H9 (cell line): ENCODE measurements around the gene CTNNA3. TPM values are rescaled to one million over a fixed set of nuclear protein-coding genes. Genes with fewer than 3 reads are reported as not detected.

Experiments
- DNase-seq: peaks from one replicate; pipeline ENCODE4 v3.0.0-alpha.2; 2017
- H2AFZ ChIP-seq: one replicate; pipeline ENCODE4 v1.6.1; 2013; ENCODE audit warnings: mild to moderate bottlenecking, low read length, control low read depth, moderate library complexity
- H2AK5ac ChIP-seq: 2 replicates; pipeline ENCODE4 v1.6.1; 2013; ENCODE audit warnings: low read length, control low read depth, mixed read lengths; ENCODE audit not compliant: insufficient read length
- H2BK120ac ChIP-seq: one replicate; pipeline ENCODE4 v1.6.1; 2013; ENCODE audit warnings: low read depth, mild to moderate bottlenecking, low read length, control low read depth, inconsistent platforms; ENCODE audit not compliant: poor library complexity, severe bottlenecking
- H2BK12ac ChIP-seq: 2 replicates; pipeline ENCODE4 v1.6.1; 2013; ENCODE audit warnings: low read length, control low read depth, mixed read lengths, low read depth; ENCODE audit not compliant: insufficient read length
- H2BK15ac ChIP-seq: 2 replicates; pipeline ENCODE4 v1.6.1; 2013; ENCODE audit warnings: low read depth, low read length, control low read depth
- H2BK20ac ChIP-seq: one replicate; pipeline ENCODE4 v1.6.1; 2013; ENCODE audit warnings: low read depth, mild to moderate bottlenecking, low read length, control low read depth, inconsistent platforms; ENCODE audit not compliant: poor library complexity, severe bottlenecking
- H2BK5ac ChIP-seq: 2 replicates; pipeline ENCODE4 v1.6.1; 2013; ENCODE audit warnings: low read length, control low read depth, mixed read lengths; ENCODE audit not compliant: insufficient read length
- H3K14ac ChIP-seq: 2 replicates; pipeline ENCODE4 v1.6.1; 2013; ENCODE audit warnings: low read length, control low read depth; ENCODE audit not compliant: insufficient read depth
- H3K18ac ChIP-seq: 2 replicates; pipeline ENCODE4 v1.6.1; 2013; ENCODE audit warnings: low read depth, mild to moderate bottlenecking, mixed read lengths, low read length, control low read depth; ENCODE audit not compliant: insufficient read length
- H3K23ac ChIP-seq: 2 replicates; pipeline ENCODE4 v1.6.1; 2013; ENCODE audit warnings: low read length, control low read depth, mixed read lengths, low read depth; ENCODE audit not compliant: insufficient read length
- H3K23me2 ChIP-seq: 2 replicates; pipeline ENCODE4 v1.6.1; 2013; ENCODE audit warnings: low read depth, mild to moderate bottlenecking, mixed read lengths, low read length, control low read depth; ENCODE audit not compliant: insufficient read length, poor library complexity, severe bottlenecking
- H3K27ac ChIP-seq: 2 replicates; pipeline ENCODE4 v1.5.1; 2013; ENCODE audit warnings: low read length, control low read depth, mixed read lengths, low read depth; ENCODE audit not compliant: insufficient read length
- H3K27me3 ChIP-seq: 2 replicates; pipeline ENCODE4 v1.6.1; 2013; ENCODE audit warnings: low read length, control low read depth, inconsistent platforms; ENCODE audit not compliant: insufficient read depth
- H3K4ac ChIP-seq: 2 replicates; pipeline ENCODE4 v1.6.1; 2013; ENCODE audit warnings: low read depth, mild to moderate bottlenecking, control low read depth, inconsistent platforms, low read length, moderate library complexity
- H3K4me1 ChIP-seq: 2 replicates; pipeline ENCODE4 v1.6.1; 2013; ENCODE audit warnings: low read length, control low read depth, inconsistent platforms; ENCODE audit not compliant: insufficient read depth
- H3K4me2 ChIP-seq: 2 replicates; pipeline ENCODE4 v1.6.1; 2013; ENCODE audit warnings: low read length, control low read depth, mixed read lengths; ENCODE audit not compliant: insufficient read length, insufficient read depth
- H3K56ac ChIP-seq: 2 replicates; pipeline ENCODE4 v1.6.1; 2013; ENCODE audit warnings: low read depth, mild to moderate bottlenecking, mixed read lengths, low read length, control low read depth; ENCODE audit not compliant: insufficient read length
- H3K79me1 ChIP-seq: 2 replicates; pipeline ENCODE4 v1.6.1; 2013; ENCODE audit warnings: low read depth, mild to moderate bottlenecking, moderate library complexity, low read length, control low read depth, inconsistent platforms; ENCODE audit not compliant: insufficient read depth, poor library complexity, severe bottlenecking
- H3K79me2 ChIP-seq: 2 replicates; pipeline ENCODE4 v1.6.1; 2013; ENCODE audit warnings: low read length, control low read depth, inconsistent platforms; ENCODE audit not compliant: insufficient read depth
- H3K9ac ChIP-seq: 2 replicates; pipeline ENCODE4 v1.6.1; 2013; ENCODE audit warnings: low read length, control low read depth, mixed read lengths; ENCODE audit not compliant: insufficient read length; ENCODE audit errors: extremely low read depth
- H3K9me3 ChIP-seq: one replicate; pipeline ENCODE4 v1.6.1; 2013; ENCODE audit warnings: low read depth, low read length, inconsistent platforms; ENCODE audit not compliant: control insufficient read depth
- H3T11ph ChIP-seq: one replicate; pipeline ENCODE4 v1.6.1; 2013; ENCODE audit warnings: mild to moderate bottlenecking, low read length, control low read depth, inconsistent platforms
- H4K20me1 ChIP-seq: one replicate; pipeline ENCODE4 v1.6.1; 2013; ENCODE audit not compliant: control insufficient read depth, insufficient read length, insufficient read depth
- H4K5ac ChIP-seq: 2 replicates; pipeline ENCODE4 v1.6.1; 2013; ENCODE audit warnings: low read depth, mild to moderate bottlenecking, mixed read lengths, low read length, control low read depth; ENCODE audit not compliant: insufficient read length
- H4K8ac ChIP-seq: replicated peaks from 2 replicates; pipeline ENCODE4 v1.6.1; 2013; ENCODE audit warnings: low read length, control low read depth, mixed read lengths, low read depth; ENCODE audit not compliant: insufficient read length
- H4K91ac ChIP-seq: 2 replicates; pipeline ENCODE4 v1.6.1; 2013; ENCODE audit warnings: low read depth, mild to moderate bottlenecking, moderate library complexity, mixed read lengths, low read length, control low read depth; ENCODE audit not compliant: insufficient read length
- H3K27ac Mint-ChIP-seq, 3 experiments: 2 replicates in 2 of 3; 3 replicates in 1 of 3; pipeline ENCODE4 v1.8.0; 2020 to 2021; ENCODE audit warnings: mixed read lengths in 3 of 3, mild to moderate bottlenecking in 1 of 3, moderate library complexity in 1 of 3
- H3K27me3 Mint-ChIP-seq: 2 replicates; pipeline ENCODE4 v1.8.0; 2021; ENCODE audit warnings: low read depth, mild to moderate bottlenecking, moderate library complexity, mixed read lengths
- H3K36me3 Mint-ChIP-seq, 3 experiments: 2 replicates in 2 of 3; 3 replicates in 1 of 3; pipeline ENCODE4 v1.8.0; 2020 to 2021; ENCODE audit warnings: low read depth in 3 of 3, mixed read lengths in 3 of 3; ENCODE audit not compliant: insufficient read depth in 1 of 3
- H3K4me1 Mint-ChIP-seq, 2 experiments: 2 replicates each; pipeline ENCODE4 v1.8.0; 2020; ENCODE audit warnings: mixed read lengths in 2 of 2
- H3K4me3 Mint-ChIP-seq, 2 experiments: 2 replicates in 1 of 2; 3 replicates in 1 of 2; pipeline ENCODE4 v1.8.0; 2020 to 2021; ENCODE audit warnings: mild to moderate bottlenecking in 2 of 2, mixed read lengths in 2 of 2, moderate library complexity in 1 of 2
- H3K9me3 Mint-ChIP-seq, 2 experiments: 2 replicates in 1 of 2; 3 replicates in 1 of 2; pipeline ENCODE4 v1.8.0; 2020; ENCODE audit warnings: mild to moderate bottlenecking in 2 of 2, mixed read lengths in 2 of 2, moderate library complexity in 1 of 2
- WGBS: extraction: QIAGEN DNeasy Blood & Tissue Kit; methylation state at CpG from one replicate; pipeline ENCODE4 v1.1.7; 2013; ENCODE audit warnings: missing lambda C conversion rate, low lambda C conversion rate, mixed read lengths; ENCODE audit not compliant: insufficient read length; ENCODE audit errors: extremely low coverage; 5-methylcytosine and 5-hydroxymethylcytosine counted together
- total RNA-seq: library from RNA; stranded (reverse); gene quantifications from 2 replicates; pipeline ENCODE4 v1.2.1, GENCODE V29; 2021
- TF ChIP-seq, protein P1 (sequence below): fragments of 200-600 bp; sonication (generic); conservative IDR thresholded peaks from 3 replicates; pipeline ENCODE4 v1.8.0; 2021; ENCODE audit warnings: antibody characterized with exemption, mild to moderate bottlenecking

Gene CTNNA3
- total RNA-seq, 1 experiment from 2014 or later: 3.3 TPM

DNA sequence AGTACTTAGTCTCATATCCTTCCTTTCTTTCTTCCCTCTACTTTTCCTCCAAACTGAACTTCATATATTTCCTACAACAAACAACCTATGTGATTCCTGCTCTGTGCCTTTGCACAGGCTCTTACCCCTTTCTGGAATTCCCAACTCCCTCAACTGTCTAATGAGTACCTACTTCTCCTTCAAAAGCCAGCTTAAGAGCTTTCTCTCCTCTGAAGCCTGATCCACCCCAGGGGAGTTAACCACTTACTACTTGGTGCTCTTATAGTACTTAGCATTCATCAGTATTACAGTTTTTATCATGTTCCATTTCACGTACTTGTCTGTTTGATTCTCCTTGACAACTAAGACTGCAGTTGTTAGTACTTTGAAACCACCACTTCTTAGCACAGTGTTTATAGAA lies 524.0 kb downstream of the CTNNA3 start:
- TF ChIP-seq, protein P1, sequence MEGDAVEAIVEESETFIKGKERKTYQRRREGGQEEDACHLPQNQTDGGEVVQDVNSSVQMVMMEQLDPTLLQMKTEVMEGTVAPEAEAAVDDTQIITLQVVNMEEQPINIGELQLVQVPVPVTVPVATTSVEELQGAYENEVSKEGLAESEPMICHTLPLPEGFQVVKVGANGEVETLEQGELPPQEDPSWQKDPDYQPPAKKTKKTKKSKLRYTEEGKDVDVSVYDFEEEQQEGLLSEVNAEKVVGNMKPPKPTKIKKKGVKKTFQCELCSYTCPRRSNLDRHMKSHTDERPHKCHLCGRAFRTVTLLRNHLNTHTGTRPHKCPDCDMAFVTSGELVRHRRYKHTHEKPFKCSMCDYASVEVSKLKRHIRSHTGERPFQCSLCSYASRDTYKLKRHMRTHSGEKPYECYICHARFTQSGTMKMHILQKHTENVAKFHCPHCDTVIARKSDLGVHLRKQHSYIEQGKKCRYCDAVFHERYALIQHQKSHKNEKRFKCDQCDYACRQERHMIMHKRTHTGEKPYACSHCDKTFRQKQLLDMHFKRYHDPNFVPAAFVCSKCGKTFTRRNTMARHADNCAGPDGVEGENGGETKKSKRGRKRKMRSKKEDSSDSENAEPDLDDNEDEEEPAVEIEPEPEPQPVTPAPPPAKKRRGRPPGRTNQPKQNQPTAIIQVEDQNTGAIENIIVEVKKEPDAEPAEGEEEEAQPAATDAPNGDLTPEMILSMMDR: no peak
- Histone ChIP-seq H3K9me3 (no peaks in the 10 kb centered on the region), H3K14ac (no peak overlapping the region), H2BK20ac (no peak overlapping the region), H3K56ac (no peak overlapping the region), H2BK120ac (no peak overlapping the region), H3K79me2 (no peaks in the 10 kb centered on the region), H3K4me2 (no peak overlapping the region), H2BK5ac (no peak overlapping the region), H3K23ac (no peak overlapping the region), H4K20me1 (no peaks in the 10 kb centered on the region), H3K4me1 (no peaks in the 10 kb centered on the region), H3K79me1 (no peaks in the 10 kb centered on the region), H4K8ac (no peak overlapping the region), H4K91ac (no peak overlapping the region), H2BK15ac (no peak overlapping the region), H2AK5ac (no peak overlapping the region), H3K4ac (no peak overlapping the region), H3K9ac (no peak overlapping the region), H3T11ph (no peak overlapping the region), H4K5ac (no peak overlapping the region), H2AFZ (no peak overlapping the region), H3K18ac (no peak overlapping the region), H2BK12ac (no peak overlapping the region), H3K23me2 (no peaks in the 10 kb centered on the region), H3K27me3 (no peaks in the 10 kb centered on the region), H3K27ac (no peak overlapping the region)
- H3K4me1 Mint-ChIP-seq: peaks cover 0 to 7% of the 10 kb centered on the region in 2 experiments; a peak in 1 of 4 replicates
- DNase-seq: no peak
- peaks cover 11 to 16% of the 10 kb centered on the region in 2 experiments for H3K9me3 Mint-ChIP-seq
- no peak overlapping the region for H3K4me3 Mint-ChIP-seq
- WGBS: no CpG with 5 or more reads among the region's 1 CpG
- no peaks in the 10 kb centered on the region for H3K27me3 Mint-ChIP-seq
- H3K36me3 Mint-ChIP-seq: peaks cover 6 to 19% (median 7%) of the 10 kb centered on the region in 3 experiments; a peak in 6 of 7 replicates
- H3K27ac Mint-ChIP-seq: peak overlapping the region in 2 of 3 experiments; percentile 1 to 35; a peak in 1 of 7 replicates
